Astrocyte (in vitro differentiated cells and primary cell): ENCODE results near the gene NPM3. TPM values are rescaled to one million over a fixed set of nuclear protein-coding genes. Genes with fewer than 3 reads are reported as not detected.

Source experiments
- DNase-seq: peaks from one replicate; pipeline ENCODE4 v3.0.0-alpha.2; 2010; ENCODE audit warnings: low read depth
- FAIRE-seq: peaks from 2 replicates; lab custom pipeline; 2011; peaks lifted over from hg19 to GRCh38; lab: Jason Lieb, UNC
- H2AFZ ChIP-seq: 2 replicates; pipeline ENCODE4 v1.6.0; 2012; ENCODE audit warnings: low read depth, low read length, inconsistent platforms
- H3K27ac ChIP-seq: 2 replicates; pipeline ENCODE4 v1.5.1; 2011; ENCODE audit warnings: low read depth, low read length, inconsistent platforms
- H3K27me3 ChIP-seq: 2 replicates; pipeline ENCODE4 v1.6.0; 2011; ENCODE audit warnings: low read length, inconsistent platforms; ENCODE audit not compliant: insufficient read depth
- H3K36me3 ChIP-seq: 2 replicates; pipeline ENCODE4 v1.5.1; 2011; ENCODE audit warnings: low read length, inconsistent platforms; ENCODE audit not compliant: insufficient read depth
- H3K4me1 ChIP-seq: 2 replicates; pipeline ENCODE4 v1.5.1; 2011; ENCODE audit warnings: low read length, inconsistent platforms; ENCODE audit not compliant: insufficient read depth
- H3K4me2 ChIP-seq: 2 replicates; pipeline ENCODE4 v1.6.0; 2012; ENCODE audit warnings: low read length, inconsistent platforms
- H3K4me3 ChIP-seq: 2 replicates; pipeline ENCODE4 v1.5.1; 2011; ENCODE audit warnings: low read depth, mild to moderate bottlenecking, low read length, inconsistent platforms; ENCODE audit not compliant: insufficient read depth
- H3K79me2 ChIP-seq: 2 replicates; pipeline ENCODE4 v1.6.0; 2012; ENCODE audit warnings: mild to moderate bottlenecking, low read length, inconsistent platforms; ENCODE audit not compliant: insufficient read depth
- H3K9ac ChIP-seq: 2 replicates; pipeline ENCODE4 v1.6.0; 2012; ENCODE audit warnings: mild to moderate bottlenecking, low read length, inconsistent platforms
- H3K9me3 ChIP-seq: 2 replicates; pipeline ENCODE4 v1.5.1; 2012; ENCODE audit warnings: low read depth, mild to moderate bottlenecking, low read length, inconsistent platforms; ENCODE audit not compliant: insufficient read depth
- H4K20me1 ChIP-seq: 2 replicates; pipeline ENCODE4 v1.6.0; 2012; ENCODE audit warnings: low read length, inconsistent platforms; ENCODE audit not compliant: insufficient read depth
- H3K27ac Mint-ChIP-seq: one replicate; pipeline ENCODE4 v1.8.0; 2021; ENCODE audit warnings: mild to moderate bottlenecking, mixed read lengths; ENCODE audit not compliant: unreplicated experiment
- H3K27me3 Mint-ChIP-seq: one replicate; pipeline ENCODE4 v1.8.0; 2021; ENCODE audit warnings: low read depth, mixed read lengths; ENCODE audit not compliant: unreplicated experiment
- H3K36me3 Mint-ChIP-seq: one replicate; pipeline ENCODE4 v1.8.0; 2021; ENCODE audit warnings: low read depth, mixed read lengths; ENCODE audit not compliant: unreplicated experiment
- H3K4me1 Mint-ChIP-seq: one replicate; pipeline ENCODE4 v1.8.0; 2021; ENCODE audit warnings: low read depth, mixed read lengths; ENCODE audit not compliant: unreplicated experiment
- H3K4me3 Mint-ChIP-seq: one replicate; pipeline ENCODE4 v1.8.0; 2021; ENCODE audit warnings: mild to moderate bottlenecking, moderate library complexity, mixed read lengths; ENCODE audit not compliant: unreplicated experiment
- H3K9me3 Mint-ChIP-seq: one replicate; pipeline ENCODE4 v1.8.0; 2021; ENCODE audit warnings: mild to moderate bottlenecking, mixed read lengths; ENCODE audit not compliant: unreplicated experiment
- CTCF ChIP-seq: IDR thresholded peaks from 2 replicates; pipeline ENCODE4 v1.5.1; 2011; ENCODE audit warnings: low read depth, mild to moderate bottlenecking, inconsistent platforms, low read length, moderate library complexity; ENCODE audit not compliant: insufficient read depth
- EZH2 ChIP-seq: IDR thresholded peaks from 2 replicates; pipeline ENCODE4 v1.6.1; 2012; ENCODE audit warnings: mild to moderate bottlenecking, low read length, inconsistent platforms; ENCODE audit not compliant: insufficient read depth
- total RNA-seq: library from RNA; stranded (reverse); gene quantifications from 2 replicates; pipeline ENCODE4 v1.2.1, GENCODE V29; 2021

NPM3 gene
- total RNA-seq, 1 donor from 2014 or later = 40.7 TPM

GRCh38 chr10:101818872-101819633 lies 35.8 kb upstream of the NPM3 start:
- peaks cover 41% of the 10 kb centered on the region for H4K20me1 ChIP-seq
- TF ChIP-seq EZH2 (no peak), CTCF (no peak)
- H3K27me3 ChIP-seq = no peaks in the 10 kb centered on the region
- H3K36me3 Mint-ChIP-seq = peaks cover 5% of the 10 kb centered on the region
- H3K36me3 ChIP-seq = no peaks in the 10 kb centered on the region
- peak overlapping the region; percentile 50 for H3K27ac ChIP-seq
- H3K4me3 Mint-ChIP-seq = peak overlapping the region; percentile 99
- H2AFZ ChIP-seq = peak overlapping the region; percentile 74
- H3K9me3 ChIP-seq = no peaks in the 10 kb centered on the region
- peak overlapping the region; percentile 90 for H3K4me2 ChIP-seq
- H3K9ac ChIP-seq = peak overlapping the region; percentile 99
- peaks cover 18% of the 10 kb centered on the region for H3K4me1 ChIP-seq
- DNase-seq = no peak
- peaks cover 42% of the 10 kb centered on the region for H3K79me2 ChIP-seq
- H3K4me1 Mint-ChIP-seq = peaks cover 15% of the 10 kb centered on the region
- no peaks in the 10 kb centered on the region for H3K27me3 Mint-ChIP-seq
- H3K4me3 ChIP-seq = peak overlapping the region; percentile 72
- no peak for FAIRE-seq
- H3K27ac Mint-ChIP-seq = peak overlapping the region; percentile 98
- no peaks in the 10 kb centered on the region for H3K9me3 Mint-ChIP-seq

GRCh38 chr10:101818119-101818871 lies 35.0 kb upstream of the NPM3 start, which contains the start of gene OGA:
OGA (minus strand) TSS chr10:101818444; CDS start chr10:101818022, 422 bp downstream.
- Mint-ChIP-seq H3K9me3 (no peaks in the 10 kb centered on the region), H3K36me3 (peaks cover 3% of the 10 kb centered on the region), H3K27me3 (no peaks in the 10 kb centered on the region), H3K4me1 (peaks cover 23% of the 10 kb centered on the region), H3K27ac (peak within 1 kb of the TSS; percentile 98), H3K4me3 (peak within 1 kb of the TSS; percentile 99)
- Histone ChIP-seq H3K9me3 (no peaks in the 10 kb centered on the region), H3K4me3 (peak within 1 kb of the TSS; percentile 84), H3K4me1 (peaks cover 18% of the 10 kb centered on the region), H3K4me2 (peak within 1 kb of the TSS; percentile 90), H3K27me3 (no peaks in the 10 kb centered on the region), H3K79me2 (peaks cover 50% of the 10 kb centered on the region), H3K9ac (peak within 1 kb of the TSS; percentile 99), H4K20me1 (peaks cover 49% of the 10 kb centered on the region), H2AFZ (peak within 1 kb of the TSS; percentile 74), H3K27ac (peak within 1 kb of the TSS; percentile 97), H3K36me3 (no peaks in the 10 kb centered on the region)
- FAIRE-seq (peak; percentile 79), DNase-seq (peak; percentile 100)
- TF ChIP-seq CTCF (no peak), EZH2 (no peak)
